PC-9 (cell line): Measurements from ENCODE around the gene NHLRC2. TPM values are rescaled to one million over a fixed set of nuclear protein-coding genes. Genes with fewer than 3 reads are reported as not detected.

ENCODE experiments used
- BruUV-seq: library from RNA; stranded (reverse); fragments of 400-500 nt; replicated peaks from 2 replicates; lab custom pipeline; 2021; lab: Mats Ljungman, UMichigan
- CTCF ChIA-PET: fragments of 300-600 bp; sonication (Branson Sonifier 250); formaldehyde crosslinking; loops from one replicate; lab custom pipeline; 2022; ENCODE audit warnings: antibody characterized with exemption; lab: Charles Lee
- POLR2A ChIA-PET: fragments of 300-600 bp; sonication (Branson Sonifier 250); formaldehyde crosslinking; loops from one replicate; lab custom pipeline; 2022; ENCODE audit warnings: antibody characterized with exemption; ENCODE audit not compliant: unreplicated experiment; lab: Charles Lee
- DNase-seq, 2 experiments: peaks; one replicate each; pipeline versions ENCODE4 v3.0.0 to v3.0.0-alpha.2; 2015 to 2022; ENCODE audit warnings: mixed read lengths in 1 of 2
- H2AFZ ChIP-seq: fragments of 200-600 bp; sonication (generic); 2 replicates; pipeline ENCODE4 v1.8.1; 2017; ENCODE audit warnings: antibody characterized with exemption
- H3F3A ChIP-seq: fragments of 200-600 bp; sonication (generic); 2 replicates; pipeline ENCODE4 v1.8.1; 2017; ENCODE audit warnings: antibody characterized with exemption, mild to moderate bottlenecking, low read depth; ENCODE audit not compliant: insufficient read depth
- H3K27ac ChIP-seq: fragments of 200-600 bp; sonication (generic); 2 replicates; pipeline ENCODE4 v1.6.1; 2016; ENCODE audit warnings: mixed run types
- H3K27me3 ChIP-seq: fragments of 200-600 bp; sonication (generic); 2 replicates; pipeline ENCODE4 v1.6.1; 2016; ENCODE audit warnings: low read depth, mixed run types; ENCODE audit not compliant: insufficient read depth
- H3K36me3 ChIP-seq: fragments of 200-600 bp; sonication (generic); 2 replicates; pipeline ENCODE4 v1.6.1; 2016; ENCODE audit warnings: low read depth, mixed run types
- H3K4me1 ChIP-seq: fragments of 200-600 bp; sonication (generic); replicated peaks from 2 replicates; pipeline ENCODE4 v1.6.1; 2016; ENCODE audit warnings: mixed run types; ENCODE audit not compliant: insufficient read depth
- H3K4me2 ChIP-seq: fragments of 200-600 bp; sonication (generic); 2 replicates; pipeline ENCODE4 v1.6.1; 2017; ENCODE audit warnings: mixed run types
- H3K4me3 ChIP-seq: fragments of 200-600 bp; sonication (generic); 2 replicates; pipeline ENCODE4 v1.6.1; 2016; ENCODE audit warnings: mixed run types
- H3K79me2 ChIP-seq: fragments of 200-600 bp; sonication (generic); 2 replicates; pipeline ENCODE4 v1.6.1; 2017; ENCODE audit warnings: low read depth, mixed run types
- H3K9me2 ChIP-seq: fragments of 200-600 bp; sonication (generic); 2 replicates; pipeline ENCODE4 v1.8.1; 2017; ENCODE audit warnings: mild to moderate bottlenecking; ENCODE audit not compliant: insufficient read depth
- H3K9me3 ChIP-seq: fragments of 200-600 bp; sonication (generic); 2 replicates; pipeline ENCODE4 v1.8.1; 2016; ENCODE audit warnings: low read depth; ENCODE audit not compliant: insufficient read depth
- H4K20me1 ChIP-seq: fragments of 200-600 bp; sonication (generic); 2 replicates; pipeline ENCODE4 v1.8.1; 2017; ENCODE audit not compliant: insufficient read depth
- EZH2 ChIP-seq: fragments of 200-600 bp; sonication (generic); IDR thresholded peaks from 2 replicates; pipeline ENCODE4 v1.8.0; 2017; ENCODE audit warnings: antibody characterized with exemption, low read depth
- intact Hi-C: fragments of 100-400 bp; cut with micrococcal nuclease; formaldehyde crosslinking; loops from one replicate; pipeline ENCODE4 v1.10.0; 2022; ENCODE audit not compliant: unreplicated experiment
- total RNA-seq: library from RNA; stranded (reverse); gene quantifications from 2 replicates; pipeline ENCODE4 v1.2.3, GENCODE V29; 2021
- TF ChIP-seq, protein P1 (sequence below): fragments of 200-600 bp; sonication (generic); conservative IDR thresholded peaks from 2 replicates; pipeline ENCODE4 v1.6.1; 2017; ENCODE audit warnings: mixed run types, antibody characterized with exemption, mild to moderate bottlenecking, moderate library complexity

NHLRC2 gene
- total RNA-seq, 1 experiment from 2014 or later: 22.8 TPM

DNA sequence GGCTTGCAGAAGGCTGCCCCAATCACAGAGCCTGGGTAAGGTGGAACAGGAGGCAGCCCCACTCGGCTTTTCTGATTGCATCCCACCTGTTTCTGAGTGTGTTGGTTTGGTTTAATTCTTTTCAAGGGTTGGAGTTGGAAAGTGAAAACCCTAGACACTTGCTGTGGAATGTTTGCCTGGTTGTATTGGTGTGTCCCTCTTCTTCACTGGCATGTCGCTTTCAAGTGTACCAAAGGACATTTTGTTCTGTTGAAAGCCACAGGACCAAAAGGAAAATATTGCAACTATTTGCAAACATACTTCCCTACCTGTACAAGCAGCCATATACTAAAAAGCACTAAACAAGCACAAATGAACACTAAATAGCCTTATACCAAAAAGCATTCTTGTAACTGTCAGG lies 60.5 kb downstream of the NHLRC2 start:
- TF ChIP-seq EZH2: no peak
- TF ChIP-seq, protein P1, sequence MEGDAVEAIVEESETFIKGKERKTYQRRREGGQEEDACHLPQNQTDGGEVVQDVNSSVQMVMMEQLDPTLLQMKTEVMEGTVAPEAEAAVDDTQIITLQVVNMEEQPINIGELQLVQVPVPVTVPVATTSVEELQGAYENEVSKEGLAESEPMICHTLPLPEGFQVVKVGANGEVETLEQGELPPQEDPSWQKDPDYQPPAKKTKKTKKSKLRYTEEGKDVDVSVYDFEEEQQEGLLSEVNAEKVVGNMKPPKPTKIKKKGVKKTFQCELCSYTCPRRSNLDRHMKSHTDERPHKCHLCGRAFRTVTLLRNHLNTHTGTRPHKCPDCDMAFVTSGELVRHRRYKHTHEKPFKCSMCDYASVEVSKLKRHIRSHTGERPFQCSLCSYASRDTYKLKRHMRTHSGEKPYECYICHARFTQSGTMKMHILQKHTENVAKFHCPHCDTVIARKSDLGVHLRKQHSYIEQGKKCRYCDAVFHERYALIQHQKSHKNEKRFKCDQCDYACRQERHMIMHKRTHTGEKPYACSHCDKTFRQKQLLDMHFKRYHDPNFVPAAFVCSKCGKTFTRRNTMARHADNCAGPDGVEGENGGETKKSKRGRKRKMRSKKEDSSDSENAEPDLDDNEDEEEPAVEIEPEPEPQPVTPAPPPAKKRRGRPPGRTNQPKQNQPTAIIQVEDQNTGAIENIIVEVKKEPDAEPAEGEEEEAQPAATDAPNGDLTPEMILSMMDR: no peak
- no peak for DNase-seq
- no peaks in the 10 kb centered on the region for H3K27me3 ChIP-seq
- no peak overlapping the region for H3K4me3 ChIP-seq
- H3F3A ChIP-seq: 0 out of 2 replicates have a peak, but pooled peaks cover 4% of the 10 kb centered on the region
- BruUV-seq: no TSS peak
- no peak overlapping the region for H2AFZ ChIP-seq
- H3K27ac ChIP-seq: peak overlapping the region; percentile 63
- no peaks in the 10 kb centered on the region for H3K9me2 ChIP-seq
- H3K9me3 ChIP-seq: no peaks in the 10 kb centered on the region
- no peak overlapping the region for H3K4me2 ChIP-seq
- H4K20me1 ChIP-seq: no peaks in the 10 kb centered on the region
- intact Hi-C loops: loop anchor here (5.0 kb wide), 1 partner anchor 42 kb away; no protein-coding TSS in a partner anchor
- no peaks in the 10 kb centered on the region for H3K79me2 ChIP-seq
- H3K36me3 ChIP-seq: no peaks in the 10 kb centered on the region
- ChIA-PET CTCF (no interaction called here), POLR2A (no interaction called here)
- peaks cover 9% of the 10 kb centered on the region for H3K4me1 ChIP-seq

DNA sequence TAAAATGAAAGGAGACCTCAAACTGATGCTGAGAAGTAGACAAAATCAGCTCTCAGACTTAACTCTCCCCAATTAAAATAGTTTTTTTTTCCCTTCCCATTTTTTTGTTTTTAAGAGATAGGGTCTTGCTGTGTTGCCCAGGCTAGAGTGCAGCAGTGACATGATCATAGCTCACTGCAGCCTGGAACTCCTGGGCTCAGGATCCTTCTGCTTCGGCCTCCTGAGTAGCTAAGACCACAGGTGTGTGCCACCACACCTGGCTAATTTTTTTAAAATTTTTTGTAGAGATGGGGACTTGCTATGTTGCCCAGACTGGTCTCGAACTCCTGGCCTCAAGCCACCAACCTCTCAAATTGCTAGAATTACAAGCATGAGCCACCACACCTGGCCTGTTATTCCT lies 61.1 kb downstream of the NHLRC2 start:
- Histone ChIP-seq H2AFZ (no peak overlapping the region), H3F3A (0 out of 2 replicates have a peak, but pooled peaks cover 4% of the 10 kb centered on the region), H3K27me3 (no peaks in the 10 kb centered on the region), H3K9me3 (no peaks in the 10 kb centered on the region), H3K27ac (peak overlapping the region; percentile 63), H4K20me1 (no peaks in the 10 kb centered on the region), H3K4me2 (no peak overlapping the region), H3K36me3 (no peaks in the 10 kb centered on the region), H3K9me2 (no peaks in the 10 kb centered on the region), H3K4me1 (peaks cover 9% of the 10 kb centered on the region), H3K4me3 (no peak overlapping the region), H3K79me2 (no peaks in the 10 kb centered on the region)
- TF ChIP-seq, protein P1: no peak
- TF ChIP-seq EZH2: no peak
- BruUV-seq: no TSS peak
- ChIA-PET CTCF (no interaction called here), POLR2A (no interaction called here)
- no peak for DNase-seq
- intact Hi-C loops: loop anchor here (5.0 kb wide), 1 partner anchor 42 kb away; no protein-coding TSS in a partner anchor

DNA sequence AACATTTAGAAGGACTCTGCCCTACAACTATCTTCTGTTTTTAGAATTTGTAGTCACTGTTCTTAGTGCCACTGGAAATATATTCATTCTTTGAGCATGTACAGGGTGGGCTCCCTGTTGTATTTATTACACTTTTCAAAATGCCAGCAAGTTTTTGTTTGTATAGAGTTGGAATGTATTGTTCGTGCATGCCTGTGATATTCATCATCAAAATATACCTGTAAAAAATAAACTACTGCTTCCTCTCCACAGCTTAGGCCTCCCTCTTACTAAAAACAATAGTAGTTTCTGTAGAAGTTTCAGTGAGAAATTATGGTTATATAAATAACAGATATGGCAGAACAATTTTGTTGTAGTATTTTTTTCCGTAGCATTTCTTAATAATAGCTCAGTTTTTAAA lies 61.6 kb downstream of the NHLRC2 start:
- Histone ChIP-seq H3K4me1 (peaks cover 9% of the 10 kb centered on the region), H3K4me3 (no peak overlapping the region), H3K9me3 (no peaks in the 10 kb centered on the region), H4K20me1 (no peaks in the 10 kb centered on the region), H3F3A (0 out of 2 replicates have a peak, but pooled peaks cover 4% of the 10 kb centered on the region), H3K4me2 (no peak overlapping the region), H3K27ac (peak overlapping the region; percentile 63), H3K36me3 (no peaks in the 10 kb centered on the region), H3K9me2 (no peaks in the 10 kb centered on the region), H3K79me2 (no peaks in the 10 kb centered on the region), H2AFZ (no peak overlapping the region), H3K27me3 (no peaks in the 10 kb centered on the region)
- BruUV-seq: no TSS peak
- CTCF ChIA-PET: interaction anchor here (0.6 to 0.9 kb wide), 2 partner anchors 67 to 242 kb away, joined by 3 to 5 read pairs; no protein-coding TSS in a partner anchor
- intact Hi-C loops: loop anchor here (5.0 kb wide), 1 partner anchor 41 kb away; no protein-coding TSS in a partner anchor
- TF ChIP-seq EZH2: no peak
- TF ChIP-seq, protein P1: no peak
- POLR2A ChIA-PET: no interaction called here
- peak in 1 of 2 experiments; percentile 64 for DNase-seq
